Measurements from ENCODE around the gene LNP1.

- no peak for TF ChIP-seq CTCF (IDR thresholded peaks at IDR 0.05)
- no peak for TF ChIP-seq EP300 (IDR thresholded peaks at IDR 0.05)
- TF ChIP-seq POLR2AphosphoS5 (IDR thresholded peaks at IDR 0.05), result no peak
These were observed 102.1 kb downstream of the LNP1 start for GRCh38 chr3:100503448-100503847.
